ENCODE data around the gene GLRX2. TPM values are rescaled to one million over a fixed set of nuclear protein-coding genes. Genes with fewer than 3 reads are reported as not detected.

GLRX2 gene
- total RNA-seq, 1 donor from 2014 or later = 11.0 TPM

DNA sequence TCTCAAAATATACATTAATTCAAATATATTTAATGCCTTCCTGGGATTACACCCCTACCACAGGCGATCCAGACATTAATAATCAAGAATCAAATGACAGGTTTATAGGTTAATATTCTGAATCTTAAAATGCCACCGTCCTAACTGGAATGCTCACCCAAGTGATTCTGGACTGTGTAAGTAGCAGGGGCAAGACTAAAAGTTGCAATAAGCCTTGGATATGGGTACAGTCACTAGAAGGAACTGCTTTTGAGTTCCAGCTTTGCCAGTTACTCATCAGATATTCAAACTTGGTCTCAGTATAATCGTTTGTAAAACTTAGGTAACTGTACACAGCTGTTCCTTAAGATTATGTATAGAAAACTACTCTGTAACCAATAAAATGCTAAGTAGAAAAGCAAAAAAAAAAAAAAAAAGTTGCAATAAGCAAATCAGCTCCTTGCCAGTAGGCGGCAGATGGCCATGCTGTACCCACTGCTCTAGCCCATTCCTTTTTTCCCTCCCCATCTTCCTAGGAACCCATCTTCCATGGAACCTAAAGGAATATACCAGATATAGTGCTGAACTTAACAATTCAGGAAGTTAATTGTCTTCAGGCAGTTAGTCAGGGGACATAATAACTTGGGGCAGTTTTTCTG, 35.3 kb downstream of the GLRX2 start:
- DNase-seq (ENCODE audit: low spot score) = no peak
- H3K9me3 Mint-ChIP-seq (ENCODE audit: unreplicated experiment) = no peaks in the 10 kb centered on the region
- peaks cover 41% of the 10 kb centered on the region for H3K4me1 Mint-ChIP-seq (ENCODE audit: unreplicated experiment)
- peaks cover 23% of the 10 kb centered on the region for H3K36me3 Mint-ChIP-seq (ENCODE audit: low read depth, unreplicated experiment)
- no peak overlapping the region for H3K27ac Mint-ChIP-seq (ENCODE audit: unreplicated experiment)
- peaks cover 1% of the 10 kb centered on the region for H3K27me3 Mint-ChIP-seq (ENCODE audit: unreplicated experiment)
- TF ChIP-seq, protein P1, sequence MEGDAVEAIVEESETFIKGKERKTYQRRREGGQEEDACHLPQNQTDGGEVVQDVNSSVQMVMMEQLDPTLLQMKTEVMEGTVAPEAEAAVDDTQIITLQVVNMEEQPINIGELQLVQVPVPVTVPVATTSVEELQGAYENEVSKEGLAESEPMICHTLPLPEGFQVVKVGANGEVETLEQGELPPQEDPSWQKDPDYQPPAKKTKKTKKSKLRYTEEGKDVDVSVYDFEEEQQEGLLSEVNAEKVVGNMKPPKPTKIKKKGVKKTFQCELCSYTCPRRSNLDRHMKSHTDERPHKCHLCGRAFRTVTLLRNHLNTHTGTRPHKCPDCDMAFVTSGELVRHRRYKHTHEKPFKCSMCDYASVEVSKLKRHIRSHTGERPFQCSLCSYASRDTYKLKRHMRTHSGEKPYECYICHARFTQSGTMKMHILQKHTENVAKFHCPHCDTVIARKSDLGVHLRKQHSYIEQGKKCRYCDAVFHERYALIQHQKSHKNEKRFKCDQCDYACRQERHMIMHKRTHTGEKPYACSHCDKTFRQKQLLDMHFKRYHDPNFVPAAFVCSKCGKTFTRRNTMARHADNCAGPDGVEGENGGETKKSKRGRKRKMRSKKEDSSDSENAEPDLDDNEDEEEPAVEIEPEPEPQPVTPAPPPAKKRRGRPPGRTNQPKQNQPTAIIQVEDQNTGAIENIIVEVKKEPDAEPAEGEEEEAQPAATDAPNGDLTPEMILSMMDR (IDR thresholded peaks at IDR 0.05; ENCODE audit: unreplicated experiment) = peak; percentile 66
- no peak overlapping the region for H3K4me3 Mint-ChIP-seq (ENCODE audit: unreplicated experiment)

DNA sequence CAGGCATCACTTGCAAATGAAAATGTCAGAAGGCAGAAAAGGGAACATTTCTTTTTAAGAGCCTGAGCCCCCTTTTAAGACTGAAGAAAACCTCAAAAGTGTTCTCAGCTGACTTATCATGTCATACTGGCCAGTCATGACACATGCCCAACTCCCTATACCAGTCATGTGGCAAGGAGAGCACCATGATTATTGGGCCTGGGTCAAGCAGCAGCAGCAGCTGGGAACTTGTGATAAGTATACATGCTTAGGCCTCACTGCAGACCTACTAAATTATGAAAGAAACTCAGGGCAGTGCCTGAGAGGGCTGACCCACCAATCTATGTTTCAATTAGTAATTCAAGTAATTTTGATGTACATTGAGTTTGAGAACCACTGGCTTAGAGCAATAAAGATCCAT, 37.2 kb downstream of the GLRX2 start:
- Mint-ChIP-seq H3K36me3 (ENCODE audit: low read depth, unreplicated experiment) (peaks cover 21% of the 10 kb centered on the region), H3K4me1 (ENCODE audit: unreplicated experiment) (peaks cover 59% of the 10 kb centered on the region), H3K9me3 (ENCODE audit: unreplicated experiment) (no peaks in the 10 kb centered on the region), H3K27ac (ENCODE audit: unreplicated experiment) (no peak overlapping the region), H3K27me3 (ENCODE audit: unreplicated experiment) (peaks cover 1% of the 10 kb centered on the region), H3K4me3 (ENCODE audit: unreplicated experiment) (no peak overlapping the region)
- no peak for DNase-seq (ENCODE audit: low spot score)
- TF ChIP-seq, protein P1 (IDR thresholded peaks at IDR 0.05; ENCODE audit: unreplicated experiment) = no peak

DNA sequence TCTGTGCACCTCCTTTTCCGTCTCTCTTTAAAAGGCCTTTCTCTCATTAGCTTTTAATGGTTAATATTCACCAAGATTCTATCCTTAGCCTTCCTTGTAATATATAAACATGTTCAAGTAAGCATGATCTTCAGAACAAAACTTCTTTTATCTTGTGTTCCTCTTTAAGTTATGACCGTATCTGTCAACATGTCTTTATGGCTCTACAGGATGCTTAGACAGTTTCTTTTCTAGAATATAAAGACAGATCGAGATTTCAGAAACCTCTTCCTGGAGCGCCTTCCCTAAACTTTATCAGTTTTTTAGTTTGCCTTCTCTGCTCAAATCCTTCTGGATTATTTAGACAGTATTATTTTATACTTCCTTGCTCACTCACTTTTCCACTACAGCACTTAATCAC, 38.6 kb downstream of the GLRX2 start:
- no peaks in the 10 kb centered on the region for H3K9me3 Mint-ChIP-seq (ENCODE audit: unreplicated experiment)

DNA sequence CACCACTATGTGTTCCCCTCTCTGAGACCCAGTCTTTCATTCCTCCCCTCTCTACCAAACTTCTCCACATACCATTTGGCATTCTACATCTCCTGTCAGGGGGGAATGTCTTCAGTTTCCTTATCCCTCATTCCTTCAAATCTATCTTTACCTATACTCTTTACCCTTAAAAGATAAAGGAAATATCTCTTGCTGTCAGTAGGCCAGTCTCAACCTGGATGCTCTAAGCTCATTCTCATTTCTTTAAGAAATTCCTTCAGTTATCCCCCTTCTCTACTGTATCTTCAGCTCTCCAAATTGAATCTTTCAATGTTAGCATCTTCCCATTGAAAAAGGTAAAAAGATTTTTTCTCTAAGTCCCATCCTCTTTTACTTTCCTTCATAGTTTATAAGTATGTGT, 39.3 kb downstream of the GLRX2 start:
- peaks cover 19% of the 10 kb centered on the region for H3K36me3 Mint-ChIP-seq (ENCODE audit: low read depth, unreplicated experiment)
- peaks cover 1% of the 10 kb centered on the region for H3K27me3 Mint-ChIP-seq (ENCODE audit: unreplicated experiment)
- no peaks in the 10 kb centered on the region for H3K9me3 Mint-ChIP-seq (ENCODE audit: unreplicated experiment)
- peak overlapping the region; percentile 33 for H3K27ac Mint-ChIP-seq (ENCODE audit: unreplicated experiment)
- H3K4me1 Mint-ChIP-seq (ENCODE audit: unreplicated experiment) = peaks cover 67% of the 10 kb centered on the region
- H3K4me3 Mint-ChIP-seq (ENCODE audit: unreplicated experiment) = no peak overlapping the region
- no peak for DNase-seq (ENCODE audit: low spot score)
- TF ChIP-seq, protein P1 (IDR thresholded peaks at IDR 0.05; ENCODE audit: unreplicated experiment) = no peak

More for the DNA sequence above, 38.6 kb downstream of the GLRX2 start:
- H3K4me3 Mint-ChIP-seq (ENCODE audit: unreplicated experiment) = no peak overlapping the region
- H3K27me3 Mint-ChIP-seq (ENCODE audit: unreplicated experiment) = peaks cover 1% of the 10 kb centered on the region
- TF ChIP-seq, protein P1 (IDR thresholded peaks at IDR 0.05; ENCODE audit: unreplicated experiment) = no peak
- H3K4me1 Mint-ChIP-seq (ENCODE audit: unreplicated experiment) = peaks cover 64% of the 10 kb centered on the region
- no peak for DNase-seq (ENCODE audit: low spot score)
- no peak overlapping the region for H3K27ac Mint-ChIP-seq (ENCODE audit: unreplicated experiment)
- peaks cover 19% of the 10 kb centered on the region for H3K36me3 Mint-ChIP-seq (ENCODE audit: low read depth, unreplicated experiment)

DNA sequence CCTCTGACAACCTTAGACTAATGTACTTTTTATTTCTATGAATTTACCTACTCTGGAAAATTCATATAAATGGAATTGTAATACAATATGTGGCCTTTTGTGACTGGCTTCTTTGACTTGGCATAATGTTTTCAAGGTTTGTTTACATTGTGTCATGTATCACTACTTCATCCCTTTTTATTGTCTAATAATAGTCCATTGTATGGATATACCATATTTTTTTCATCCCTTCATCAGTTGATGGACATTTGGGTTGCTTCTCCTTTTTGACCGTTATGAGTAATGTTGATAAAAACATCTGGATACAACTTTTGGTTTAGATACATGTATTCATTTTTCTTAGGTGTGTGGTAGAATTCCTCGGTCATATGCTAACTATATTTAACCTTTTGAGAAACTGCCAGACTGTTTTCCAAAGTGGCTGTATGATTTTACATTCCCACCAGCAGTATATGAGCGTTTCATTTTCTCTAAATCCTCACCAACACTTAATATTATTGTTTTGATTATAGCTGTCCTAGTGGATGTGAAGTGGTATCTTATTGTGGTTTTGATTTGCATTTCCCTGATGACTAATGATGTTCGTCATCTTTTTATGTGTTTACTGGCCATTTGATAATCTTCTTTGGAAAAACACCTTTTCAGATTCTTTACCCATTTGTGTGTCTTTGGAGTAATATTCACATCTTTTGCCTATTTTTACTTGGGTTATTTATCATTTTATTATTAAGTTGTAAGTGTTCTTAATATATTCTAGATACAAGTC, 42.3 kb downstream of the GLRX2 start:
- DNase-seq (ENCODE audit: low spot score) = no peak
- Mint-ChIP-seq H3K27ac (ENCODE audit: unreplicated experiment) (peak overlapping the region; percentile 81), H3K4me3 (ENCODE audit: unreplicated experiment) (peak overlapping the region; percentile 45), H3K9me3 (ENCODE audit: unreplicated experiment) (no peaks in the 10 kb centered on the region), H3K27me3 (ENCODE audit: unreplicated experiment) (peaks cover 9% of the 10 kb centered on the region), H3K4me1 (ENCODE audit: unreplicated experiment) (peaks cover 61% of the 10 kb centered on the region), H3K36me3 (ENCODE audit: low read depth, unreplicated experiment) (peaks cover 20% of the 10 kb centered on the region)
- TF ChIP-seq, protein P1 (IDR thresholded peaks at IDR 0.05; ENCODE audit: unreplicated experiment) = no peak

Measured in endothelial cell (in vitro differentiated cells).